ENCODE results near the gene NSUN2.
"Not testable (repeated sequence)": the region's sequence is repeated elsewhere in the genome, so short reads cannot be mapped to it uniquely, and the experiment has no call there.

The NSUN2 gene

DNA sequence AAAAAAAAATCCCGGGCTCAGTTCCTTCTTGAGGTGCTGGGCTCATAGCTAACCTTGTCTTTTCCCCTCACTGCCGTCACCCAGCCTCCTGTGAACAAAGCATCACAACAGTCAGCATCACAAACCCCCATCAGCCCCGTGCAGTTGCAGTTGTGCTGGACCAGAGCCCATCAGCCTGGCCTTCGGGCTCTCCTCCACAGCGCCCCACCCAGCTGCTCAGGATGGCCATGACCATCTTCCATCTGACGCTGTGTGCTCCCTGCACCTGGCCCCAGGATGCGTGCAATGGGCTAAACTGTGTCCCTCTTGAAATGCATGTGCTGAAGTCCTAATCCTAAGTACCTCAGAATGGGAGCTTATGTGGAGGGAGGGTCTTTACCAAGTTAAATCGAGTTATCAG is 48.1 kb downstream of the NSUN2 start:
- no peak for DNase-seq (ENCODE audit: low read depth in 1 of 2, low spot score in 1 of 2)

GRCh38 chr5:6584101-6584645 is 48.7 kb downstream of the NSUN2 start:
- no peak for DNase-seq (ENCODE audit: low read depth in 1 of 2, low spot score in 1 of 2)

GRCh38 chr5:6583049-6583880 is 49.6 kb downstream of the NSUN2 start:
- DNase-seq (ENCODE audit: low read depth in 1 of 2, low spot score in 1 of 2) = no peak

GRCh38 chr5:6582507-6583048 is 50.3 kb downstream of the NSUN2 start:
- DNase-seq (ENCODE audit: low read depth in 1 of 2, low spot score in 1 of 2) = no peak

- DNase-seq (ENCODE audit: low read depth in 1 of 2, low spot score in 1 of 2) = no peak
These were observed 51.1 kb downstream of the NSUN2 start for GRCh38 chr5:6581559-6582426.

DNA sequence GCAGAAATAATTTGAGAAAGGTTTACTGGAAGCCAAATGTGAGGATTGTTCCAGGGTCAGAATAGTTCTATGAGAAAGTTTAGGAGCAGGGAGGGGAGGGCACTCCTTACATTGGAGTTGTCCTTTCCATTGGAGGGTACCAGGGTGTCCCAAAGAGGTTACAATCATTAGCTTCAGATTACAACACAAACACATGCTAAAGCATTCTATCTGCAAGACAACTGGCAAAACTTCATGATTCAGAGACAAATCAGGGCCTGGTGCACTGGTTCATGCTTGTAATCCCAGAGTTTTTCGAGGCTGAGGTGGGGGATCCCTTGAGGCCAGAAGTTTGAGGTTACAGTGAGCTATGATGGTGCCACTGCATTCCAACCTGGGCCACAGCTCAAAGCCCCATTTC is 51.8 kb downstream of the NSUN2 start:
- no peak for DNase-seq (ENCODE audit: low read depth in 1 of 2, low spot score in 1 of 2)

GRCh38 chr5:6579535-6579934 is 53.3 kb downstream of the NSUN2 start:
- no peak for DNase-seq (ENCODE audit: low read depth in 1 of 2, low spot score in 1 of 2)

GRCh38 chr5:6578676-6579343 is 54.0 kb downstream of the NSUN2 start:
- no peak for DNase-seq (ENCODE audit: low read depth in 1 of 2, low spot score in 1 of 2)

- DNase-seq (ENCODE audit: low read depth in 1 of 2, low spot score in 1 of 2) = no peak
These were observed 55.9 kb downstream of the NSUN2 start for GRCh38 chr5:6576861-6577501.

DNA sequence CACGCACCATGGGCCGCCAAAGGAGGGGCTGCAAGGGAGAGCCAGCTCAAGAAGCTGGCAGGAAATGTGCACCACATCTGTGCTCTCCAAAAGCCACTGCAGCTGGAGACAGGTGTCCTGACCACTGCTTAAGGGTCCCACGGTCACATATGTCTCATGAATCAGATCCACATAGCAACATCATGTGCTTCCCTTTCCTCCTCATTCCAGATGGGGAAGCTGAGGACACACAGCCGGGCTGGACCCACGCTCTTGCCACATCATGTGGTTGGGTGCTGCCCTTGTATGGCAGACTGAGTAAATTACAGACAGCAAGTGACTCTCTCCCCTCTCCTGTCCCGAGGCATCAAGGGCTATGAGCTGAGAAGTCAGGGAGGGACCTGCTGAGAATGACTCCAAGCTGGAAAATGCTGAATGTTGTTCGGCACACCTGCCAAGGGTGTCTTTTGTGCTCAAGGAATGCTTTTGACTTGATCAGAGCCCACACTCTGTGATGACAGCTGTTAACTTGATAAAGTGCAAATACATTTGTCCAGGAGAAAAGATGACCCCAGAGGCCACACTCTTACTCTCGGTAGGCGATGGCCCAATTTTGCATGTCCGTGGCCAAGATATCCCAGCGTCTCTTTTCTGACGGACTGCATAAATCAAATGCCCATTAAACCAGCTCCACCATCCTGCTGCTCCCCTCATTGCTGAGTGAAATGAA is 58.2 kb downstream of the NSUN2 start:
- no peak for DNase-seq (ENCODE audit: low read depth in 1 of 2, low spot score in 1 of 2)

DNA sequence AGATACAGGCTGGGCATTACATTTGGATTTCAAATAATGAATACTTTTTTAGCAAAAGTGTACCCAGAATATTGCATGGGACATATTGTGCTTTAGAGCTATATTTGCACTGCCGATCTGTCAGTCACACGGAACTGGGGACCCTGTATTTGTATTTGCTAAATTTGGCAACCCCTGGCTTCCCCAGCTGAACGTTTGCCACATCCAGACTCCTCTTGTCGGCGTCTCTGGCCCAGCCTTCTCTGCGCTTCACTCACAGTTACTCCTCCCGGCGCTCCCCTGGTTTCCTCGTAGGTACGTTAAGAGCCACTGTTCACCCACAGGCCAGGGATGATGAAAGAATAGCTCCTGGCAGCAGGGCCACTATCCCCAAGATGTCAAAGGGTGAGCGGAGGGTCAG is 58.7 kb downstream of the NSUN2 start:
- no peak for DNase-seq (ENCODE audit: low read depth in 1 of 2, low spot score in 1 of 2)

GRCh38 chr5:6573651-6574101 is 59.2 kb downstream of the NSUN2 start:
- DNase-seq (ENCODE audit: low read depth in 1 of 2, low spot score in 1 of 2) = no peak

- DNase-seq (ENCODE audit: low read depth in 1 of 2, low spot score in 1 of 2) = no peak
These were observed 59.9 kb downstream of the NSUN2 start for GRCh38 chr5:6572825-6573380.

DNA sequence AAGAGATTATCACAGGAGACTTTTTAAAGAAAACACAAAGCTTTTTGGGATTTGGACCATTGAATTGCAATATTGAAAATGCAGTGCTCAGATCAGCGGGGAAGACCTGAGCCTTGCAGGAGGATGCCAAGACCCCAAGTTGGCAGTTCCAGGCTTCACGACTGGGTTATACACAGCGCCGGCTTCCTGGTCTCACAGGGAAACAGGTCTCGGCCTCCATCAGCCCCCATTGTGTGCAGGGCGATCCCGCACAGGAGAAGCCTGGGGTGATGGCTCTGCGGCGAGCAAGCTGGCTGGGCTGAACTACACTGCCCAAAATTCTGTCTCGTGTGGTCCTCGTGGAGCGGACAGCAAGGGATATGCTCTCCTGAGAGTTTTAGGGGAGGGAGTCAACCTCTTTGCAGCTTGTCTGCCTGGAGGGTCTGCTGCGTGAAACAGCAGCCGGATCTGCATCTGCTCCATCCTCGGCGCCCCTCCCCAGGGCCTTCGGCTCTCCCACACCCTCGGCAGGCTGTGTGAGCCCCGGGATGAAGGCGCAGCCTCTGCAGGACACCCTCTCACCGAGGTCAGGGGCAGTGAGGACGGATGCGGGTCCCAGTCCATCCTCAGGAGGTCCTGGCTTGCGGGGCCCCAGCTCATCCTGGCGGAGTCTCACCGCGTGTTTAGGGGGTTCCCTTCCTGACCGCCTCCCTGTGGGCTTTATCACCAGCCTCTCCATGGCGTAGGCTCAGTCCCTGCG is 60.6 kb downstream of the NSUN2 start:
- no peak for DNase-seq (ENCODE audit: low read depth in 1 of 2, low spot score in 1 of 2)

GRCh38 chr5:6571607-6572006 is 61.2 kb downstream of the NSUN2 start:
- not testable (repeated sequence) for DNase-seq (ENCODE audit: low read depth in 1 of 2, low spot score in 1 of 2)

- DNase-seq (ENCODE audit: low read depth in 1 of 2, low spot score in 1 of 2) = no peak
These were observed 62.3 kb downstream of the NSUN2 start for GRCh38 chr5:6570530-6570929.

GRCh38 chr5:6568889-6569288 is 64.0 kb downstream of the NSUN2 start:
- no peak for DNase-seq (ENCODE audit: low read depth in 1 of 2, low spot score in 1 of 2)

DNA sequence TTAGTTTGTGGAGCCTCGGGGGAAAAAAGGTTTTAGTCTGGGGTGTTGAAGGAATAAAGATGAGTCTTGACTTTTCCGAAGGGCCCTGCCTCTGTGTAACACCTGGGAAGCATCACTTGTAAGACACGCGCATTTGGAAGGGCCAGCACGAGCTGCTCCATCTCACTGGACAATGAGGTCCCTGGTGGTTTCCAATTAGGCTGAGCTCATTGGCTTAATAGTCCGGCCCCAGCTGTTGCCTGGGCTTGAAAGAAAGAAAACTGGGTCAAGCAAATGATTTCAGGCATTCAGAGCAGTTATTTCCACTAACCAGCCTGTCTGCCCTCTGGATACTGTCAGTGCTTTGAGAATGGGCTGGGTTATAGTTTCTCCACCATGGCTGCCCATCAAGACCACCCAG is 64.5 kb downstream of the NSUN2 start:
- no peak for DNase-seq (ENCODE audit: low read depth in 1 of 2, low spot score in 1 of 2)

GRCh38 chr5:6567835-6568234 is 65.0 kb downstream of the NSUN2 start:
- no peak for DNase-seq (ENCODE audit: low read depth in 1 of 2, low spot score in 1 of 2)
